ENCODE measurements around the gene NMRAL1.

GRCh38 chr16:4455081-4455480 is 19.3 kb downstream of the NMRAL1 start:
- TF ChIP-seq FOXK2 (IDR thresholded peaks at IDR 0.05) (no peak), BHLHE40 (IDR thresholded peaks at IDR 0.05; ENCODE audit: borderline replicate concordance) (no peak), ELF4 (IDR thresholded peaks at IDR 0.05) (no peak), NFRKB (IDR thresholded peaks at IDR 0.05) (no peak), HDGF (IDR thresholded peaks at IDR 0.05; ENCODE audit: borderline replicate concordance) (no peak), SUZ12 (IDR thresholded peaks at IDR 0.05) (no peak), SP1 (IDR thresholded peaks at IDR 0.05) (no peak), ZNF384 (IDR thresholded peaks at IDR 0.05) (no peak)

Measured in HEK293T (cell line).